Kidney epithelial cell (primary cell): ENCODE measurements around the gene SDHAF1. TPM values are rescaled to one million over a fixed set of nuclear protein-coding genes. Genes with fewer than 3 reads are reported as not detected.
A peak's percentile ranks its signal among the peaks of the same experiment; 100 is the strongest.

Source experiments
- DNase-seq: peaks from one replicate; pipeline ENCODE4 v3.0.0-alpha.2; 2010; ENCODE audit warnings: low read depth
- H3K27me3 ChIP-seq: 2 replicates; pipeline ENCODE4 v1.6.0; 2011; ENCODE audit warnings: low read length; ENCODE audit not compliant: control insufficient read depth, insufficient read depth
- H3K36me3 ChIP-seq: 2 replicates; pipeline ENCODE4 v1.5.1; 2011; ENCODE audit warnings: low read length; ENCODE audit not compliant: control insufficient read depth, insufficient read depth
- H3K4me3 ChIP-seq: 2 replicates; pipeline ENCODE4 v1.5.1; 2011; ENCODE audit warnings: low read depth, mild to moderate bottlenecking, control low read depth, low read length
- CTCF ChIP-seq: IDR thresholded peaks from 2 replicates; pipeline ENCODE4 v1.5.1; 2011; ENCODE audit warnings: mild to moderate bottlenecking, moderate library complexity, low read length, control low read depth, inconsistent platforms; ENCODE audit not compliant: insufficient read depth, poor library complexity, severe bottlenecking
- total RNA-seq: library from RNA; depleted of rRNA; stranded (reverse); fragments of >200 nt; gene quantifications from 2 replicates; pipeline ENCODE4 v1.2.3, GENCODE V29; 2015

The SDHAF1 gene
- total RNA-seq, 1 donor from 2014 or later, result 47.4 TPM

GRCh38 chr19:35990771-35991730, 3.9 kb upstream of the SDHAF1 start:
- H3K27me3 ChIP-seq, result peaks cover 15% of the 10 kb centered on the region
- no peak for DNase-seq
- H3K36me3 ChIP-seq, result no peaks in the 10 kb centered on the region
- TF ChIP-seq CTCF, result no peak
- no peak overlapping the region for H3K4me3 ChIP-seq

GRCh38 chr19:35991731-35992450, 3.1 kb upstream of the SDHAF1 start:
- H3K4me3 ChIP-seq, result no peak overlapping the region
- no peaks in the 10 kb centered on the region for H3K36me3 ChIP-seq
- no peak for TF ChIP-seq CTCF
- H3K27me3 ChIP-seq, result peaks cover 7% of the 10 kb centered on the region
- peak; percentile 45 for DNase-seq

- TF ChIP-seq CTCF, result no peak
- H3K27me3 ChIP-seq, result no peaks in the 10 kb centered on the region
- no peak for DNase-seq
- no peaks in the 10 kb centered on the region for H3K36me3 ChIP-seq
- H3K4me3 ChIP-seq, result no peak overlapping the region
Observed at GRCh38 chr19:35992907-35993765, 1.9 kb upstream of the SDHAF1 start.

DNA sequence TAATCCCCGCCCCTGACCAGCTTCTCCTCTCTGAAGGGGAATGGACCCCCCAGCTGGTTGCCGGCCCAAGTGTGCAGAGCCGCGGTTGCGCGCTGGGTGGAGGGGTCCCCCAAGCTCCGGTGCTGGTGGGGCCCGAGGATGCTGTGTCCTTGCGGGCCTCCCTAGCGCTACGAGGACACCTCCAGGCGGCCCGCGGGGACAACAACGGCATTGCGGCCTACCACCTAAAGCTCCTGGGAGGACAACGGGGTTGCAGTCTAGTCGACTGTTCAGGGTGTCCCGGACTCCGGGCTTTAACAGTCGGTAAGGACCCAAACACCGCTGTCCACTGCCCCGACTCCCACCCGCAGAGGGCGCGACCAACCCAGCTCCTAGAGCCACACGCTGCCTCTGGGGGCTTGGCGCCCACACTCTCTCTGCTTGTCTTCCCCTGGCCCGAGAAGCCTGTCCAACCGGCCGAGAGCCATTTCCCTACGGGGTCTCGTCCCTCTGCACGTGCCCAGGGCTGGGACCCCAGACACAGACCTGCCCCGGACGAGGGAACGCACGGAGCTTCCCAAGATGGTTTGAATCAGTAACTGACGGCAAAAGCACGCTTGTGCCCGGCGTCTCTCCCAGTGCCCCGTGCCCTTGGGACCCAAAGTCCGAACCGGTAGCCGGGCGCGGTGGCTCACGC, 927 bp upstream of the SDHAF1 start:
- Histone ChIP-seq H3K36me3 (no peaks in the 10 kb centered on the region), H3K27me3 (no peaks in the 10 kb centered on the region), H3K4me3 (peak overlapping the region; percentile 80)
- DNase-seq, result no peak
- TF ChIP-seq CTCF, result no peak

GRCh38 chr19:35996777-35997176, 1.8 kb downstream of the SDHAF1 start:
- Histone ChIP-seq H3K36me3 (no peaks in the 10 kb centered on the region), H3K27me3 (no peaks in the 10 kb centered on the region), H3K4me3 (no peak overlapping the region)
- no peak for DNase-seq
- TF ChIP-seq CTCF, result no peak
